Stimulated activated CD4-positive, alpha-beta T cell treated with anti-CD3 and anti-CD28 coated beads, Interleukin-4, amount 100 ng/mL, for 4 hours (primary cell): ENCODE measurements around the gene MDFIC2.
"Not testable (repeated sequence)": the region's sequence is repeated elsewhere in the genome, so short reads cannot be mapped to it uniquely, and the experiment has no call there.

Source experiments
- DNase-seq, 2 experiments: peaks; one replicate each; pipeline ENCODE4 v3.0.0-alpha.2; 2020

Gene MDFIC2

GRCh38 chr3:70312336-70312735 is at the start of gene MDFIC2:
MDFIC2 (minus strand) TSS chr3:70312638; CDS start chr3:70311973, 665 bp downstream.
- DNase-seq = no peak

GRCh38 chr3:70360979-70361760 is 48.7 kb upstream of the MDFIC2 start:
- no peak for DNase-seq

GRCh38 chr3:70359711-70360110 is 47.3 kb upstream of the MDFIC2 start:
- DNase-seq = no peak

- no peak for DNase-seq
Observed at GRCh38 chr3:70358978-70359580, 46.6 kb upstream of the MDFIC2 start.

- DNase-seq = no peak
Observed at GRCh38 chr3:70352215-70352614, 39.8 kb upstream of the MDFIC2 start.

- DNase-seq = no peak
Observed at GRCh38 chr3:70342149-70342548, 29.7 kb upstream of the MDFIC2 start.

- DNase-seq = not testable (repeated sequence)
Observed at GRCh38 chr3:70336885-70337284, 24.4 kb upstream of the MDFIC2 start.

GRCh38 chr3:70333080-70333479 is 20.6 kb upstream of the MDFIC2 start:
- no peak for DNase-seq

GRCh38 chr3:70315021-70315420 is 2.6 kb upstream of the MDFIC2 start:
- DNase-seq = no peak

- no peak for DNase-seq
Observed at GRCh38 chr3:70310809-70311208, 1.6 kb downstream of the MDFIC2 start.

- DNase-seq = no peak
Observed at GRCh38 chr3:70309591-70309990, 2.8 kb downstream of the MDFIC2 start.

- DNase-seq = no peak
Observed at GRCh38 chr3:70308760-70309159, 3.7 kb downstream of the MDFIC2 start.

GRCh38 chr3:70306736-70307135 is 5.7 kb downstream of the MDFIC2 start:
- no peak for DNase-seq

GRCh38 chr3:70298385-70298784 is 14.1 kb downstream of the MDFIC2 start:
- DNase-seq = no peak

GRCh38 chr3:70291097-70291482 is 21.3 kb downstream of the MDFIC2 start:
- DNase-seq = no peak

- not testable (repeated sequence) for DNase-seq
Observed at GRCh38 chr3:70290431-70291096, 21.9 kb downstream of the MDFIC2 start.

- DNase-seq = no peak
Observed at GRCh38 chr3:70281663-70282062, 30.8 kb downstream of the MDFIC2 start.

GRCh38 chr3:70277304-70277703 is 35.1 kb downstream of the MDFIC2 start:
- DNase-seq = no peak

GRCh38 chr3:70276901-70277300 is 35.5 kb downstream of the MDFIC2 start:
- DNase-seq = no peak

- DNase-seq = no peak
Observed at GRCh38 chr3:70273492-70273891, 38.9 kb downstream of the MDFIC2 start.

- no peak for DNase-seq
Observed at GRCh38 chr3:70272798-70273197, 39.6 kb downstream of the MDFIC2 start.

GRCh38 chr3:70264122-70264780 is 48.2 kb downstream of the MDFIC2 start:
- no peak for DNase-seq

- DNase-seq = no peak
Observed at GRCh38 chr3:70261283-70261682, 51.2 kb downstream of the MDFIC2 start.

- no peak for DNase-seq
Observed at GRCh38 chr3:70256566-70256965, 55.9 kb downstream of the MDFIC2 start.
